GM21825 (cell line): ENCODE measurements around the gene DRD4.

Experiments
- ATAC-seq: cut with Tn5 transposase; IDR thresholded peaks from one replicate; pipeline ENCODE4 v1.9.1; 2021; ENCODE audit warnings: mild to moderate bottlenecking, moderate library complexity; ENCODE audit not compliant: unreplicated experiment

Gene DRD4

GRCh38 chr11:636511-637332 is at the start of gene DRD4:
TSS of gene DRD4 (plus strand) at chr11:637269. CDS start at chr11:637305, 36 bp downstream.
- no peak for ATAC-seq

- no peak for ATAC-seq
Measured at GRCh38 chr11:587546-587945, 49.5 kb upstream of the DRD4 start.

- no peak for ATAC-seq
Measured at GRCh38 chr11:587978-588380, 49.1 kb upstream of the DRD4 start.

GRCh38 chr11:589798-590197 is 47.3 kb upstream of the DRD4 start:
- ATAC-seq: no peak

GRCh38 chr11:590997-591396 is 46.1 kb upstream of the DRD4 start:
- no peak for ATAC-seq

GRCh38 chr11:592501-592900 is 44.6 kb upstream of the DRD4 start:
- ATAC-seq: no peak

GRCh38 chr11:592918-593317 is 44.2 kb upstream of the DRD4 start:
- no peak for ATAC-seq

- ATAC-seq: no peak
Measured at GRCh38 chr11:593347-593746, 43.7 kb upstream of the DRD4 start.

- ATAC-seq: no peak
Measured at GRCh38 chr11:595400-595799, 41.7 kb upstream of the DRD4 start.

- ATAC-seq: no peak
Measured at GRCh38 chr11:596374-596773, 40.7 kb upstream of the DRD4 start.

- ATAC-seq: no peak
Measured at GRCh38 chr11:597166-597725, 39.8 kb upstream of the DRD4 start.

GRCh38 chr11:598005-598680 is 38.9 kb upstream of the DRD4 start:
- no peak for ATAC-seq

GRCh38 chr11:601573-602245 is 35.4 kb upstream of the DRD4 start:
- ATAC-seq: no peak

- ATAC-seq: no peak
Measured at GRCh38 chr11:603154-603553, 33.9 kb upstream of the DRD4 start.

GRCh38 chr11:605286-606129 is 31.6 kb upstream of the DRD4 start:
- no peak for ATAC-seq

- no peak for ATAC-seq
Measured at GRCh38 chr11:606245-606644, 30.8 kb upstream of the DRD4 start.

GRCh38 chr11:607020-607780 is 29.9 kb upstream of the DRD4 start:
- ATAC-seq: no peak

GRCh38 chr11:607971-608659 is 29.0 kb upstream of the DRD4 start:
- ATAC-seq: no peak

GRCh38 chr11:608791-609251 is 28.2 kb upstream of the DRD4 start:
- no peak for ATAC-seq
